ENCODE data around the gene PRXL2A.
"Not testable (repeated sequence)": the region's sequence is repeated elsewhere in the genome, so short reads cannot be mapped to it uniquely, and the experiment has no call there.

Gene PRXL2A

GRCh38 chr10:80472234-80473095, 64.1 kb downstream of the PRXL2A start:
- H3K27ac ChIP-seq: peak overlapping the region; percentile 99
- peak; percentile 91 for DNase-seq (ENCODE audit: low read depth, low spot score)

- no peak for DNase-seq (ENCODE audit: low read depth, low spot score)
- H3K27ac ChIP-seq: peak overlapping the region; percentile 99
Observed at GRCh38 chr10:80473096-80473657, 64.8 kb downstream of the PRXL2A start.

- no peak for DNase-seq (ENCODE audit: low read depth, low spot score)
- H3K27ac ChIP-seq: peak overlapping the region; percentile 99
Observed at GRCh38 chr10:80473692-80474596, 65.6 kb downstream of the PRXL2A start.

- H3K27ac ChIP-seq: peak overlapping the region; percentile 99
- no peak for DNase-seq (ENCODE audit: low read depth, low spot score)
Observed at GRCh38 chr10:80474597-80474910, 66.2 kb downstream of the PRXL2A start.

- no peak for DNase-seq (ENCODE audit: low read depth, low spot score)
- H3K27ac ChIP-seq: peak overlapping the region; percentile 99
Observed at GRCh38 chr10:80474941-80475340, 66.6 kb downstream of the PRXL2A start.

- DNase-seq (ENCODE audit: low read depth, low spot score): not testable (repeated sequence)
- peak overlapping the region; percentile 99 for H3K27ac ChIP-seq
Observed at GRCh38 chr10:80475641-80476040, 67.3 kb downstream of the PRXL2A start.

GRCh38 chr10:80476685-80477084, 68.3 kb downstream of the PRXL2A start:
- DNase-seq (ENCODE audit: low read depth, low spot score): no peak
- H3K27ac ChIP-seq: peak overlapping the region; percentile 99

- peak; percentile 88 for DNase-seq (ENCODE audit: low read depth, low spot score)
- peak overlapping the region; percentile 99 for H3K27ac ChIP-seq
Observed at GRCh38 chr10:80477813-80478212, 69.5 kb downstream of the PRXL2A start.

GRCh38 chr10:80480373-80480772, 72.0 kb downstream of the PRXL2A start:
- DNase-seq (ENCODE audit: low read depth, low spot score); H3K27ac ChIP-seq: not testable (repeated sequence)

GRCh38 chr10:80480852-80481251, 72.5 kb downstream of the PRXL2A start:
- DNase-seq (ENCODE audit: low read depth, low spot score): no peak
- H3K27ac ChIP-seq: no peak overlapping the region

- no peak for DNase-seq (ENCODE audit: low read depth, low spot score)
- peak overlapping the region; percentile 37 for H3K27ac ChIP-seq
Observed at GRCh38 chr10:80484243-80484642, 75.9 kb downstream of the PRXL2A start.

- peak overlapping the region; percentile 37 for H3K27ac ChIP-seq
- DNase-seq (ENCODE audit: low read depth, low spot score): no peak
Observed at GRCh38 chr10:80484676-80485075, 76.3 kb downstream of the PRXL2A start.

GRCh38 chr10:80485076-80485945, 77.0 kb downstream of the PRXL2A start:
- no peak overlapping the region for H3K27ac ChIP-seq
- no peak for DNase-seq (ENCODE audit: low read depth, low spot score)

GRCh38 chr10:80485946-80486764, 77.8 kb downstream of the PRXL2A start:
- H3K27ac ChIP-seq: peak overlapping the region; percentile 45
- no peak for DNase-seq (ENCODE audit: low read depth, low spot score)
